Left cardiac atrium (tissue), 4 donors: ENCODE data around the gene CIT. TPM values are rescaled to one million over a fixed set of nuclear protein-coding genes. Genes with fewer than 3 reads are reported as not detected.
"Not testable (repeated sequence)": the region's sequence is repeated elsewhere in the genome, so short reads cannot be mapped to it uniquely, and the experiment has no call there.

Experiments
- ATAC-seq, 2 donors: fragments of 200-7000 bp; cut with Tn5 transposase; one replicate each; pipeline ENCODE4 v1.9.1; 2020; ENCODE audit warnings: mild to moderate bottlenecking in 2 of 2, moderate library complexity in 2 of 2
- DNase-seq: peaks from one replicate; pipeline ENCODE4 v3.0.0-alpha.2; 2020
- intact Hi-C, 2 donors: fragments of 100-400 bp; cut with DNase I; formaldehyde crosslinking; loops; one replicate each; pipeline versions ENCODE4 v1.14.1 to v1.15.1; 2022 to 2023
- total RNA-seq, 2 donors: library from RNA; stranded (reverse); fragmentation: NEBNext Ultra II Directional; extraction: Animal tissue kit (Norgen Biotek cat#: 25700); gene quantifications; one replicate each; pipeline ENCODE4 v1.2.1, GENCODE V29; 2021
- donor health status: DM: no; HTN: yes; CAD: no.
- donor health status: DM: no; HTN: yes; CAD: no; lungs with severe emphysema.
- donor health status: DM: yes; HTN: yes; CAD: no.
- donor health status: Dilated cardiomyopathy.

The CIT gene
- total RNA-seq, 2 donors from 2014 or later, result 1.7 to 3.1 TPM

- intact Hi-C loops, result no loop called here
Measured at GRCh38 chr12:119671070-119671469, 206.1 kb downstream of the CIT start.

GRCh38 chr12:119669744-119670472, 207.2 kb downstream of the CIT start:
- DNase-seq (no peak), ATAC-seq (no peak)
- intact Hi-C loops, result loop anchor here in 1 of 2 donors (10.0 kb wide), 1 partner anchor 115 kb away; no protein-coding TSS in a partner anchor

More at GRCh38 chr12:119671070-119671469, 206.1 kb downstream of the CIT start:
- ATAC-seq (no peak), DNase-seq (no peak)

GRCh38 chr12:119668324-119668841, 208.7 kb downstream of the CIT start:
- intact Hi-C loops, result loop anchor here in 1 of 2 donors (10.0 kb wide), 1 partner anchor 116 kb away; no protein-coding TSS in a partner anchor
- ATAC-seq, result no peak
- no peak for DNase-seq

GRCh38 chr12:119667577-119668323, 209.4 kb downstream of the CIT start, which contains the start of gene PRKAB1:
Gene PRKAB1, plus strand, starts transcription at chr12:119668133. Its CDS starts 112 bp downstream, at chr12:119668245.
- peak; percentile 99 for ATAC-seq
- DNase-seq, result peak; percentile 98
- intact Hi-C loops, result loop anchor here in 1 of 2 donors (10.0 kb wide), 1 partner anchor 117 kb away; no protein-coding TSS in a partner anchor

GRCh38 chr12:119666900-119667576, 210.1 kb downstream of the CIT start:
- peak in 1 of 2 donors; percentile 1 for ATAC-seq
- no peak for DNase-seq
- intact Hi-C loops, result loop anchor here in 1 of 2 donors (10.0 kb wide), 1 partner anchor 118 kb away; no protein-coding TSS in a partner anchor

GRCh38 chr12:119666226-119666795, 210.8 kb downstream of the CIT start:
- ATAC-seq (no peak), DNase-seq (no peak)
- intact Hi-C loops, result loop anchor here in 1 of 2 donors (10.0 kb wide), 1 partner anchor 118 kb away; no protein-coding TSS in a partner anchor

- intact Hi-C loops, result loop anchor here in 1 of 2 donors (10.0 kb wide), 1 partner anchor 119 kb away; no protein-coding TSS in a partner anchor
- ATAC-seq (no peak), DNase-seq (no peak)
Measured at GRCh38 chr12:119665164-119665929, 211.8 kb downstream of the CIT start.

GRCh38 chr12:119664642-119665041, 212.5 kb downstream of the CIT start:
- no peak for ATAC-seq
- no peak for DNase-seq
- intact Hi-C loops, result loop anchor here in 1 of 2 donors (10.0 kb wide), 1 partner anchor 120 kb away; no protein-coding TSS in a partner anchor

GRCh38 chr12:119661882-119662281, 215.2 kb downstream of the CIT start:
- DNase-seq, result no peak
- ATAC-seq, result no peak
- intact Hi-C loops, result loop anchor here in 1 of 2 donors (10.0 kb wide), 1 partner anchor 123 kb away; no protein-coding TSS in a partner anchor

GRCh38 chr12:119660076-119660475, 217.0 kb downstream of the CIT start:
- intact Hi-C loops, result loop anchor here in 1 of 2 donors (10.0 kb wide), 1 partner anchor 125 kb away; no protein-coding TSS in a partner anchor
- ATAC-seq (no peak), DNase-seq (no peak)

GRCh38 chr12:119659289-119659897, 217.7 kb downstream of the CIT start:
- DNase-seq (no peak), ATAC-seq (no peak)
- intact Hi-C loops, result no loop called here

- DNase-seq, ATAC-seq, intact Hi-C loops: not testable (repeated sequence)
Measured at GRCh38 chr12:119658166-119658565, 219.0 kb downstream of the CIT start.

- DNase-seq, ATAC-seq, intact Hi-C loops: not testable (repeated sequence)
Measured at GRCh38 chr12:119657001-119657400, 220.1 kb downstream of the CIT start.

GRCh38 chr12:119652665-119653064, 224.5 kb downstream of the CIT start:
- intact Hi-C loops, result no loop called here
- DNase-seq (no peak), ATAC-seq (no peak)

GRCh38 chr12:119649202-119649808, 227.8 kb downstream of the CIT start:
- intact Hi-C loops, result loop anchor here in 1 of 2 donors (10.0 kb wide), 1 partner anchor 205 kb away; no protein-coding TSS in a partner anchor
- ATAC-seq (no peak), DNase-seq (no peak)

- DNase-seq (no peak), ATAC-seq (no peak)
- intact Hi-C loops, result loop anchor here in 1 of 2 donors (10.0 kb wide), 1 partner anchor 201 kb away; no protein-coding TSS in a partner anchor
Measured at GRCh38 chr12:119645535-119646059, 231.5 kb downstream of the CIT start.
